Measurements from ENCODE around the gene HIBCH. TPM values are rescaled to one million over a fixed set of nuclear protein-coding genes. Genes with fewer than 3 reads are reported as not detected.

Gene HIBCH
- total and polyA plus RNA-seq, 9 of the 15 experiments (the other 6 are each of a cell fraction or from before 2014, with no cell fraction given) = 17.0 to 65.4 (median 28.3) TPM

DNA sequence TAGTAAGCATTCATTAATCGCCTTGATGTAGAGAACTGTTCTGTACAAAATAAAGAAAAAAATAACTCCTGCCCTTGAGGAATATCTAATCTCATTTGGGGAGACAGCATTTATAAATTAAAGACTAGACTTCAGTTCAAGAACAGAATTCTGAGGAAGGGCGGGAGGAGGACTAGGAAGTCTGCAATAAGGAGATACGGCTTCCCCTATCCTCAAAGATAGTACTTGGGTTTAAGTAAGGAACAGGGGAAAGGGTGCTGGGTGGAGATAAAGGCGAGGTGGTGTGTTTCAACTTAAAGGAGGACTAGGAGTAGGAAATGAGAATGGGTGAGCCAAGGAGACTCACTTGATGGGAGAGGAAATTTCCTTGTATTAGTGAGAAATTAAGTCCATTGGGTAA lies 135.2 kb downstream of the HIBCH start (continued):
- TF ChIP-seq GABPB1 (CRISPR knock-in tag; IDR thresholded peaks at IDR 0.05) (no peak), ZNF551 (CRISPR knock-in tag; IDR thresholded peaks at IDR 0.05) (no peak), ZC3H8 (IDR thresholded peaks at IDR 0.05) (no peak), PURB (CRISPR knock-in tag; IDR thresholded peaks at IDR 0.05; ENCODE audit: low read depth) (no peak), MYNN (IDR thresholded peaks at IDR 0.05) (peak; percentile 70; the same call in 1 of the 2 replicates), MYNN (CRISPR knock-in tag; IDR thresholded peaks at IDR 0.05) (no peak), GTF2A2 (tag; IDR thresholded peaks at IDR 0.05) (no peak), PHTF2 (CRISPR knock-in tag; IDR thresholded peaks at IDR 0.05) (no peak), ZNF57 (CRISPR knock-in tag; IDR thresholded peaks at IDR 0.05) (no peak), NCOA4 (IDR thresholded peaks at IDR 0.05; ENCODE audit: partially characterized antibody) (no peak), ZNF146 (CRISPR knock-in tag; IDR thresholded peaks at IDR 0.05; ENCODE audit: unreplicated experiment) (no peak), SMC3 (conservative IDR thresholded peaks at IDR 0.05; ENCODE audit: insufficient read depth, low read depth, low read length) (no peak), RBM39 (optimal IDR thresholded peaks at IDR 0.05; ENCODE audit: low read depth, low read length) (no peak), MXI1 (IDR thresholded peaks at IDR 0.05; ENCODE audit: low read depth, low read length) (no peak), FOXK2 (conservative IDR thresholded peaks at IDR 0.05 in 1 of 2, IDR thresholded peaks at IDR 0.05 in 1 of 2; ENCODE audit: low read depth in 2 of 2) (no peak; a peak in 2 of 4 replicates), ZNF316 (IDR thresholded peaks at IDR 0.05) (no peak), KLF13 (tag; IDR thresholded peaks at IDR 0.05; ENCODE audit: borderline replicate concordance, low read depth) (no peak)
- TF ChIP-seq, protein P1, sequence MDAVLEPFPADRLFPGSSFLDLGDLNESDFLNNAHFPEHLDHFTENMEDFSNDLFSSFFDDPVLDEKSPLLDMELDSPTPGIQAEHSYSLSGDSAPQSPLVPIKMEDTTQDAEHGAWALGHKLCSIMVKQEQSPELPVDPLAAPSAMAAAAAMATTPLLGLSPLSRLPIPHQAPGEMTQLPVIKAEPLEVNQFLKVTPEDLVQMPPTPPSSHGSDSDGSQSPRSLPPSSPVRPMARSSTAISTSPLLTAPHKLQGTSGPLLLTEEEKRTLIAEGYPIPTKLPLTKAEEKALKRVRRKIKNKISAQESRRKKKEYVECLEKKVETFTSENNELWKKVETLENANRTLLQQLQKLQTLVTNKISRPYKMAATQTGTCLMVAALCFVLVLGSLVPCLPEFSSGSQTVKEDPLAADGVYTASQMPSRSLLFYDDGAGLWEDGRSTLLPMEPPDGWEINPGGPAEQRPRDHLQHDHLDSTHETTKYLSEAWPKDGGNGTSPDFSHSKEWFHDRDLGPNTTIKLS (IDR thresholded peaks at IDR 0.05; ENCODE audit: borderline replicate concordance, low read depth) = no peak
- TF ChIP-seq, protein P2, sequence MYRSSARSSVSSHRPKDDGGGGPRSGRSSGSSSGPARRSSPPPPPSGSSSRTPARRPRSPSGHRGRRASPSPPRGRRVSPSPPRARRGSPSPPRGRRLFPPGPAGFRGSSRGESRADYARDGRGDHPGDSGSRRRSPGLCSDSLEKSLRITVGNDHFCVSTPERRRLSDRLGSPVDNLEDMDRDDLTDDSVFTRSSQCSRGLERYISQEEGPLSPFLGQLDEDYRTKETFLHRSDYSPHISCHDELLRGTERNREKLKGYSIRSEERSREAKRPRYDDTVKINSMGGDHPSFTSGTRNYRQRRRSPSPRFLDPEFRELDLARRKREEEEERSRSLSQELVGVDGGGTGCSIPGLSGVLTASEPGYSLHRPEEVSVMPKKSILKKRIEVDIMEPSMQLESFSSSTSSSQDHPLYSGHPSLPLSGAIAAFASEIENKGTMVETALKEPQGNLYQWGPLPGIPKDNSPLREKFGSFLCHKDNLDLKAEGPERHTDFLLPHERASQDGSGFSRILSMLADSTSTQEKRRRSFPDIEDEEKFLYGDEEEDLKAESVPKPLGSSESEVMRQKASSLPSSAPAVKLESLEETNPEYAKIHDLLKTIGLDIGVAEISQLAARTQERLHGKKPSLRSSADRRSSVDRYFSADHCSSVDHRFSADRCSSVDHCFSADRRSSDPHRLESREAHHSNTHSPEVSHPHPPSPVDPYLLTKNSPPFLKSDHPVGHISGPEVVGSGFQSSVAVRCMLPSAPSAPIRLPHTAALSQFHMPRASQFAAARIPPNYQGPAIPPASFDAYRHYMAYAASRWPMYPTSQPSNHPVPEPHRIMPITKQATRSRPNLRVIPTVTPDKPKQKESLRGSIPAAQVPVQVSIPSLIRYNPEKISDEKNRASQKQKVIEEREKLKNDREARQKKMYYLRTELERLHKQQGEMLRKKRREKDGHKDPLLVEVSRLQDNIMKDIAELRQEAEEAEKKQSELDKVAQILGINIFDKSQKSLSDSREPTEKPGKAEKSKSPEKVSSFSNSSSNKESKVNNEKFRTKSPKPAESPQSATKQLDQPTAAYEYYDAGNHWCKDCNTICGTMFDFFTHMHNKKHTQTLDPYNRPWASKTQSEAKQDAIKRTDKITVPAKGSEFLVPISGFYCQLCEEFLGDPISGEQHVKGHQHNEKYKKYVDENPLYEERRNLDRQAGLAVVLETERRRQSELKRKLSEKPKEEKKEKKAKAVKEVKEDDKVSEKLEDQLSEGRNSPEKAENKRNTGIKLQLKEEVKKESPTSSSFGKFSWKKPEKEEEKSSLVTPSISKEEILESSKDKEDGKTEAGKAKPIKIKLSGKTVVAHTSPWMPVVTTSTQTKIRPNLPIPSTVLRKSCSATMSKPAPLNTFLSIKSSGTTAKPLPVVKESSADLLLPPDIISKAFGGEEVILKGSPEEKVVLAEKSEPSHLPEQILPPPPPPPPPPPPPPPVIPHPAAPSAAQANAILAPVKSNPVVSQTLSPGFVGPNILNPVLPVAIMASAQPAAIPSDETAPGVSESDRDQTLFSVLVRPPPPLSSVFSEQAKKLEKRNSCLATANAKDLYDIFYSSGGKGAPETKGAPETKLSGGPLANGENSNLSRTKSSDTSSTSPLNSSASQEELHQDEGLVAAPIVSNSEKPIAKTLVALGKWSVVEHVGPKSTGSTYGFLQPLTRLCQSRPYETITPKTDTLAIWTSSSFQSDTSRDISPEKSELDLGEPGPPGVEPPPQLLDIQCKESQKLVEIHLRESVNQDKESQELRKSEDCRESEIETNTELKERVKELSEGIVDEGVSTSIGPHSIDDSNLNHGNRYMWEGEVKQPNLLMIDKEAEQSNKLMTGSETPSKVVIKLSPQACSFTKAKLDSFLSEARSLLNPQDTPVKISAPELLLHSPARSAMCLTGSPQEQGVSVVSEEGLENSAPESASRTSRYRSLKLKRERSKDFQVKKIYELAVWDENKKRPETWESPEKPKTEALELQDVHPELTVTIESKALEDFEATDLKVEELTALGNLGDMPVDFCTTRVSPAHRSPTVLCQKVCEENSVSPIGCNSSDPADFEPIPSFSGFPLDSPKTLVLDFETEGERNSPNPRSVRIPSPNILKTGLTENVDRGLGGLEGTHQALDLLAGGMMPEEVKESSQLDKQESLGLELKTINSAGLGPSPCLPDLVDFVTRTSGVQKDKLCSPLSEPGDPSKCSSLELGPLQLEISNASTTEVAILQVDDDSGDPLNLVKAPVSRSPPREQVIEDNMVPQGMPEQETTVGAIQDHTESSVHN (IDR thresholded peaks at IDR 0.05; ENCODE audit: borderline replicate concordance in 1 of 2, low read depth in 1 of 2) = no peak
- TF ChIP-seq, protein P3, sequence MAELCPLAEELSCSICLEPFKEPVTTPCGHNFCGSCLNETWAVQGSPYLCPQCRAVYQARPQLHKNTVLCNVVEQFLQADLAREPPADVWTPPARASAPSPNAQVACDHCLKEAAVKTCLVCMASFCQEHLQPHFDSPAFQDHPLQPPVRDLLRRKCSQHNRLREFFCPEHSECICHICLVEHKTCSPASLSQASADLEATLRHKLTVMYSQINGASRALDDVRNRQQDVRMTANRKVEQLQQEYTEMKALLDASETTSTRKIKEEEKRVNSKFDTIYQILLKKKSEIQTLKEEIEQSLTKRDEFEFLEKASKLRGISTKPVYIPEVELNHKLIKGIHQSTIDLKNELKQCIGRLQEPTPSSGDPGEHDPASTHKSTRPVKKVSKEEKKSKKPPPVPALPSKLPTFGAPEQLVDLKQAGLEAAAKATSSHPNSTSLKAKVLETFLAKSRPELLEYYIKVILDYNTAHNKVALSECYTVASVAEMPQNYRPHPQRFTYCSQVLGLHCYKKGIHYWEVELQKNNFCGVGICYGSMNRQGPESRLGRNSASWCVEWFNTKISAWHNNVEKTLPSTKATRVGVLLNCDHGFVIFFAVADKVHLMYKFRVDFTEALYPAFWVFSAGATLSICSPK (IDR thresholded peaks at IDR 0.05; ENCODE audit: borderline replicate concordance) = no peak

Data from K562 (cell line).